HG03066 (cell line): ENCODE data around the gene C9orf43.
A peak's percentile ranks its signal among the peaks of the same experiment; 100 is the strongest.
"Not testable (repeated sequence)": the region's sequence is repeated elsewhere in the genome, so short reads cannot be mapped to it uniquely, and the experiment has no call there.

Experiments
- ATAC-seq: cut with Tn5 transposase; IDR thresholded peaks from one replicate; pipeline ENCODE4 v1.9.1; 2021; ENCODE audit warnings: low read depth; ENCODE audit not compliant: unreplicated experiment

C9orf43 gene

GRCh38 chr9:113410207-113410864, at the start of gene C9orf43, which contains the start of gene POLE3:
Gene C9orf43 (plus strand): TSS chr9:113410747. CDS start chr9:113413494, 2,747 bp downstream.
Gene POLE3 (minus strand): TSS chr9:113410675. CDS start chr9:113410293, 382 bp downstream.
- peak; percentile 96 for ATAC-seq

GRCh38 chr9:113361304-113362018, 49.1 kb upstream of the C9orf43 start:
- no peak for ATAC-seq

- no peak for ATAC-seq
Measured at GRCh38 chr9:113363336-113363735, 47.2 kb upstream of the C9orf43 start.

GRCh38 chr9:113364951-113365350, 45.6 kb upstream of the C9orf43 start:
- ATAC-seq = no peak

- not testable (repeated sequence) for ATAC-seq
Measured at GRCh38 chr9:113365652-113366051, 44.9 kb upstream of the C9orf43 start.

GRCh38 chr9:113368348-113368981, 42.1 kb upstream of the C9orf43 start:
- no peak for ATAC-seq

- ATAC-seq = no peak
Measured at GRCh38 chr9:113368982-113369854, 41.3 kb upstream of the C9orf43 start.

- no peak for ATAC-seq
Measured at GRCh38 chr9:113369855-113370140, 40.7 kb upstream of the C9orf43 start.

- ATAC-seq = no peak
Measured at GRCh38 chr9:113370806-113371325, 39.7 kb upstream of the C9orf43 start.

- no peak for ATAC-seq
Measured at GRCh38 chr9:113372059-113372458, 38.5 kb upstream of the C9orf43 start.

- no peak for ATAC-seq
Measured at GRCh38 chr9:113373256-113373655, 37.3 kb upstream of the C9orf43 start.

GRCh38 chr9:113373676-113374392, 36.7 kb upstream of the C9orf43 start:
- ATAC-seq = no peak

- ATAC-seq = no peak
Measured at GRCh38 chr9:113375057-113376023, 35.2 kb upstream of the C9orf43 start.

GRCh38 chr9:113376634-113377567, 33.6 kb upstream of the C9orf43 start, which contains the start of gene HDHD3:
Gene HDHD3 (minus strand): TSS chr9:113376986. CDS start chr9:113374354, 2,632 bp downstream.
- ATAC-seq = peak; percentile 75

GRCh38 chr9:113379094-113379828, 31.3 kb upstream of the C9orf43 start:
- not testable (repeated sequence) for ATAC-seq

GRCh38 chr9:113379829-113380210, 30.7 kb upstream of the C9orf43 start:
- not testable (repeated sequence) for ATAC-seq

GRCh38 chr9:113380869-113381378, 29.6 kb upstream of the C9orf43 start:
- no peak for ATAC-seq
